Measurements from ENCODE around the gene ZDHHC18. TPM values are rescaled to one million over a fixed set of nuclear protein-coding genes. Genes with fewer than 3 reads are reported as not detected.
"Not testable (repeated sequence)": the region's sequence is repeated elsewhere in the genome, so short reads cannot be mapped to it uniquely, and the experiment has no call there.

ZDHHC18 gene
- total RNA-seq, 1 donor from 2014 or later = 30.4 TPM

DNA sequence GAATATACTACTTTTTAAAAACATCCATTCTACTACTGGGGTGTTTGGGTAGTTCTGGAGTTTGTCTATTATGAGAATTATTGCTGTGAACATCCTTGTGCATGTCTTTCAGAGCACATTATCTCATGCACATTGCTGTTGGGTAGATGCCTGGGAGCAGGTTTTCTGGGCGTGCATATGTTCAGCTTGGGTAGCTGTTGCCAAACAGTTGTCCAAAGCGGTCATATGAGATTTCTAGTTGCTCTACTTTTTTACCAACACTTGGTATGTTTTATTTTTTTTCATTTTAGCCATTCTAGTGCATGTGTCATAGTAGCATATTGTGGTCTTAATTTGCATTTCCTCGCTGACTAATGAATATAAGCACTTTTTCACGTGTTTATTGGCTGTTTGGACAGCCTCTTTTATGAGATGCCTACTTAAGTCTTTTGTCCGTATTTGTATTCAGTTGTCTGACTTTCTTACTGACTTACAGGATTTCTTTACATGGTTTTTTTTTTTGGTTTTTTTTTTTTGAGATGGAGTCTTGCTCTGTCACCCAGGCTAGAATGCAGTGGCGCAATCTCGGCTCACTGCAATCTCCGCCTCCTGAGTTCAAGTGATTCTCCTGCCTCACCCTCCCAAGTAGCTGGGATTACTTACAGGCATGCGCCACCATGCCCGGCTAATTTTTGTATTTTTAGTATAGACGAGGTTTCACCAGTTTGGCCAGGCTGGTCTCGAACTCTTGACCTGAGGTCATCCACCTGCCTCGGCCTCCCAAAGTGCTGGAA, 18.1 kb downstream of the ZDHHC18 start:
- TF ChIP-seq EZH2 (IDR thresholded peaks at IDR 0.05) (no peak), EZH2phosphoT487 (IDR thresholded peaks at IDR 0.05) (no peak)
- TF ChIP-seq, protein P1, sequence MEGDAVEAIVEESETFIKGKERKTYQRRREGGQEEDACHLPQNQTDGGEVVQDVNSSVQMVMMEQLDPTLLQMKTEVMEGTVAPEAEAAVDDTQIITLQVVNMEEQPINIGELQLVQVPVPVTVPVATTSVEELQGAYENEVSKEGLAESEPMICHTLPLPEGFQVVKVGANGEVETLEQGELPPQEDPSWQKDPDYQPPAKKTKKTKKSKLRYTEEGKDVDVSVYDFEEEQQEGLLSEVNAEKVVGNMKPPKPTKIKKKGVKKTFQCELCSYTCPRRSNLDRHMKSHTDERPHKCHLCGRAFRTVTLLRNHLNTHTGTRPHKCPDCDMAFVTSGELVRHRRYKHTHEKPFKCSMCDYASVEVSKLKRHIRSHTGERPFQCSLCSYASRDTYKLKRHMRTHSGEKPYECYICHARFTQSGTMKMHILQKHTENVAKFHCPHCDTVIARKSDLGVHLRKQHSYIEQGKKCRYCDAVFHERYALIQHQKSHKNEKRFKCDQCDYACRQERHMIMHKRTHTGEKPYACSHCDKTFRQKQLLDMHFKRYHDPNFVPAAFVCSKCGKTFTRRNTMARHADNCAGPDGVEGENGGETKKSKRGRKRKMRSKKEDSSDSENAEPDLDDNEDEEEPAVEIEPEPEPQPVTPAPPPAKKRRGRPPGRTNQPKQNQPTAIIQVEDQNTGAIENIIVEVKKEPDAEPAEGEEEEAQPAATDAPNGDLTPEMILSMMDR (IDR thresholded peaks at IDR 0.05) = no peak
- Mint-ChIP-seq H3K4me3 (no peak overlapping the region), H3K4me1 (no peaks in the 10 kb centered on the region), H3K27me3 (ENCODE audit: insufficient read depth, low read depth) (no peaks in the 10 kb centered on the region), H3K36me3 (peaks cover 15% of the 10 kb centered on the region), H3K27ac (no peak overlapping the region), H3K9me3 (no peaks in the 10 kb centered on the region)
- H3K27ac ChIP-seq = no peak overlapping the region
- no peaks in the 10 kb centered on the region for H3K79me2 ChIP-seq (ENCODE audit: low read depth)
- H4K20me1 ChIP-seq (ENCODE audit: low read depth) = no peaks in the 10 kb centered on the region
- H3K36me3 ChIP-seq = no peaks in the 10 kb centered on the region
- no peak for DNase-seq (ENCODE audit: low spot score)
- no peak overlapping the region for H3K9ac ChIP-seq
- H3K4me2 ChIP-seq = no peak overlapping the region
- H3K4me3 ChIP-seq = no peak overlapping the region
- H3F3A ChIP-seq (ENCODE audit: low read depth) = no peaks in the 10 kb centered on the region
- H2AFZ ChIP-seq (replicated peaks) = no peak overlapping the region
- H3K9me3 ChIP-seq (ENCODE audit: low read depth) = no peaks in the 10 kb centered on the region
- no peaks in the 10 kb centered on the region for H3K4me1 ChIP-seq
- no peaks in the 10 kb centered on the region for H3K27me3 ChIP-seq

DNA sequence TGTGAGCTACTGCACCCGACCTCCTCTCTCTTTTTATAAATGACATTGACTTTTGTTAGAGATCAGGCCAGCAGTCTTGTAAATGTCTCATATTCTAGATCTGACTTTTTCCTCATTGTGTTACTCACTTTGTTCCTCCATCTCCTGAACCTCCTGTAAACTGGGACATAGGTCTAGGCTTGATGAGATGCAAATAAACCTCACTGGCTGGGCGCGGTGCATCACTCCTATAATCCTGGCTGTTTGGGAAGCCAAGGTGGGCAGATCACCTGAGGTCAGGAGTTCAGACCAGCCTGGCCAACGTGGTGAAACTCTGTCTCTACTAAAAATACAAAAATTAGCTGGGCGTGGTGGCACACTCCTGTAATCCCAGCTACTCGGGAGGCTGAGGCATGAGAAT, 21.3 kb downstream of the ZDHHC18 start:
- not testable (repeated sequence) for H3K27ac ChIP-seq; H3K9me3 Mint-ChIP-seq; DNase-seq (ENCODE audit: low spot score); H4K20me1 ChIP-seq (ENCODE audit: low read depth); H3K4me1 ChIP-seq; H3F3A ChIP-seq (ENCODE audit: low read depth); H3K79me2 ChIP-seq (ENCODE audit: low read depth); H3K9ac ChIP-seq; H3K27me3 ChIP-seq; H3K36me3 ChIP-seq; H3K4me3 Mint-ChIP-seq; H2AFZ ChIP-seq (replicated peaks); H3K27me3 Mint-ChIP-seq (ENCODE audit: insufficient read depth, low read depth); H3K4me2 ChIP-seq; H3K9me3 ChIP-seq (ENCODE audit: low read depth); H3K4me1 Mint-ChIP-seq; H3K4me3 ChIP-seq; H3K27ac Mint-ChIP-seq
- H3K36me3 Mint-ChIP-seq = peaks cover 12% of the 10 kb centered on the region

DNA sequence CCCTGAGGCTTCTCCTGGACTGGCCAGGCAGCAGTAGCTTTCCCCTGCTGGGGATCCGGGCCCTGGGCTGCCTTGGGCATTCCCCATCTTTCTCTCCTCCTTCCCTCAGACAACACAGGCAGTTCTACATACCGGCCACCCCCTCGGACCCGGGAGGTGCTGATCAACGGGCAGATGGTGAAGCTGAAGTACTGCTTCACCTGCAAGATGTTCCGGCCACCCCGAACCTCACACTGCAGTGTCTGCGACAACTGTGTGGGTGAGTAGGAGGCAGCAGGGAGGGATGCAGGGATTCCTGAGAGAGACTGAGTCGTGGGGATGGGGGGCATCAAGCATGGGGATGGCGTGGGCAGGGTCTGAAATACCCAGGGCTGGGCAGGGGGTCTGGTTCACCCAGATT, 22.0 kb downstream of the ZDHHC18 start:
- Mint-ChIP-seq H3K4me1 (no peaks in the 10 kb centered on the region), H3K4me3 (no peak overlapping the region), H3K27ac (no peak overlapping the region), H3K36me3 (peaks cover 13% of the 10 kb centered on the region), H3K27me3 (ENCODE audit: insufficient read depth, low read depth) (peaks cover 3% of the 10 kb centered on the region), H3K9me3 (no peaks in the 10 kb centered on the region)
- Histone ChIP-seq H2AFZ (replicated peaks) (no peak overlapping the region), H3K27me3 (no peaks in the 10 kb centered on the region), H3K4me2 (no peak overlapping the region), H3K79me2 (ENCODE audit: low read depth) (no peaks in the 10 kb centered on the region), H4K20me1 (ENCODE audit: low read depth) (no peaks in the 10 kb centered on the region), H3K9ac (no peak overlapping the region), H3F3A (ENCODE audit: low read depth) (no peaks in the 10 kb centered on the region), H3K36me3 (no peaks in the 10 kb centered on the region), H3K27ac (no peak overlapping the region), H3K4me1 (no peaks in the 10 kb centered on the region), H3K4me3 (no peak overlapping the region), H3K9me3 (ENCODE audit: low read depth) (no peaks in the 10 kb centered on the region)
- no peak for DNase-seq (ENCODE audit: low spot score)
- TF ChIP-seq EZH2phosphoT487 (IDR thresholded peaks at IDR 0.05) (no peak), EZH2 (IDR thresholded peaks at IDR 0.05) (no peak)
- TF ChIP-seq, protein P1 (IDR thresholded peaks at IDR 0.05) = no peak

DNA sequence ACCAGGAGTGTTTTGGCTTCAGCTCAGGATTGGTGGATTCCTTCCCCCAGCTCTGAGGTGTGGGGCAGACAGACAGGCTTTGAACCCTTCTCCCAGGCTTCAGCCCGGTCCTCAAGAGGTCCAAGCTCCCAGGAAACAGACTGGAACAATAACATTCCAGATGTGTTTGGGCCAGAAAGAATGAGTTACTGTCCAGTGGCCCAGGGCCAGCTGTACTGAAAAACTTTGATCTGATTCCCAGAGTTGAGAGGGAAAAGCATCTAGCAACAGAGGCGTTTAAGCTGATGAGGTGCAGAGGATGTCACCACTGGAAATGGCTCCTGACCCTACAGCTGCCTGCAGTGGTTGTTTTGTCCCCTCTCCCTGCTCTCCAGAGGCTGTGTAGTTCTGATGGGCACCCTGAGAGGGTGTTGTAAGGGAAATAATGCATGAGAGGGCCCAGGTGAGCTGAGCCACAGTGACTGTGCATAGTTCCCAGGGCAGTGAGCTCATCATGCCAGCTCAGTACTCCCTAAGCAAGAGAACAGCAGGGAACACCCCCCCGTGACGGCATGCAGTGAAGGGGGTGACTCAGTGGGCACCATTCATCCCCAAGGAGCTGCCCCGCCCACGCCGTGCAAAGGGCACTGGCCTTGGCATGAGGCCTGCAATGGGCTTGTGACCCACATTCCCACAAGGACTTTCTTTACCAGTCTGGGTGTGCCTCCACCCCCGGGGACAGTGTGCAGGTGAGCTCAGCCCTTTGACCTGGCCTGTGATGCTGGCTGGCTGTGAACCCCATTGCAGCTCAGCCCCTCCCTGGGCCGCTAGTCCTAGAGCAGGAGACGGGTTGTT, 22.7 kb downstream of the ZDHHC18 start:
- H3K27me3 Mint-ChIP-seq (ENCODE audit: insufficient read depth, low read depth) = peaks cover 3% of the 10 kb centered on the region
- H3K4me1 Mint-ChIP-seq = no peaks in the 10 kb centered on the region
- Histone ChIP-seq H3K4me1 (no peaks in the 10 kb centered on the region), H3K9me3 (ENCODE audit: low read depth) (no peaks in the 10 kb centered on the region), H3K79me2 (ENCODE audit: low read depth) (no peaks in the 10 kb centered on the region), H3K27me3 (no peaks in the 10 kb centered on the region), H3K9ac (no peak overlapping the region), H3K4me2 (no peak overlapping the region), H3K4me3 (no peak overlapping the region), H4K20me1 (ENCODE audit: low read depth) (no peaks in the 10 kb centered on the region), H3K27ac (no peak overlapping the region), H3F3A (ENCODE audit: low read depth) (no peaks in the 10 kb centered on the region), H3K36me3 (no peaks in the 10 kb centered on the region), H2AFZ (replicated peaks) (no peak overlapping the region)
- no peak overlapping the region for H3K4me3 Mint-ChIP-seq
- no peak overlapping the region for H3K27ac Mint-ChIP-seq
- TF ChIP-seq EZH2phosphoT487 (IDR thresholded peaks at IDR 0.05) (no peak), EZH2 (IDR thresholded peaks at IDR 0.05) (no peak)
- TF ChIP-seq, protein P1 (IDR thresholded peaks at IDR 0.05) = no peak
- DNase-seq (ENCODE audit: low spot score) = no peak
- H3K9me3 Mint-ChIP-seq = no peaks in the 10 kb centered on the region
- H3K36me3 Mint-ChIP-seq = peaks cover 17% of the 10 kb centered on the region
